ENCODE measurements around the gene CDKN3.
"Not testable (repeated sequence)": the region's sequence is repeated elsewhere in the genome, so short reads cannot be mapped to it uniquely, and the experiment has no call there.

Gene CDKN3

GRCh38 chr14:54423991-54424390, 27.2 kb downstream of the CDKN3 start:
- no peak for DNase-seq (ENCODE audit: low read depth in 2 of 2)

GRCh38 chr14:54424479-54424901, 27.7 kb downstream of the CDKN3 start:
- no peak for DNase-seq (ENCODE audit: low read depth in 2 of 2)

GRCh38 chr14:54425068-54425467, 28.3 kb downstream of the CDKN3 start:
- DNase-seq (ENCODE audit: low read depth in 2 of 2) = no peak

- DNase-seq (ENCODE audit: low read depth in 2 of 2) = no peak
Observed at GRCh38 chr14:54425537-54426274, 28.9 kb downstream of the CDKN3 start.

GRCh38 chr14:54427871-54428270, 31.1 kb downstream of the CDKN3 start:
- DNase-seq (ENCODE audit: low read depth in 2 of 2) = no peak

- DNase-seq (ENCODE audit: low read depth in 2 of 2) = no peak
Observed at GRCh38 chr14:54428527-54428926, 31.7 kb downstream of the CDKN3 start.

- no peak for DNase-seq (ENCODE audit: low read depth in 2 of 2)
Observed at GRCh38 chr14:54435500-54435981, 38.7 kb downstream of the CDKN3 start.

- not testable (repeated sequence) for DNase-seq (ENCODE audit: low read depth in 2 of 2)
Observed at GRCh38 chr14:54437954-54438353, 41.1 kb downstream of the CDKN3 start.

GRCh38 chr14:54438703-54439102, 41.9 kb downstream of the CDKN3 start:
- no peak for DNase-seq (ENCODE audit: low read depth in 2 of 2)

- DNase-seq (ENCODE audit: low read depth in 2 of 2) = no peak
Observed at GRCh38 chr14:54440037-54440436, 43.2 kb downstream of the CDKN3 start.

- no peak for DNase-seq (ENCODE audit: low read depth in 2 of 2)
Observed at GRCh38 chr14:54440476-54440872, 43.7 kb downstream of the CDKN3 start.

- DNase-seq (ENCODE audit: low read depth in 2 of 2) = peak; percentile 88 to 89
Observed at GRCh38 chr14:54440873-54441868, 44.4 kb downstream of the CDKN3 start, which contains the start of gene CNIH1. TSS of gene CNIH1 (minus strand) at chr14:54441374. CDS start at chr14:54441327, 47 bp downstream.

- not testable (repeated sequence) for DNase-seq (ENCODE audit: low read depth in 2 of 2)
Observed at GRCh38 chr14:54442961-54443360, 46.2 kb downstream of the CDKN3 start.

GRCh38 chr14:54443981-54444380, 47.2 kb downstream of the CDKN3 start:
- no peak for DNase-seq (ENCODE audit: low read depth in 2 of 2)

- no peak for DNase-seq (ENCODE audit: low read depth in 2 of 2)
Observed at GRCh38 chr14:54444681-54445080, 47.9 kb downstream of the CDKN3 start.

GRCh38 chr14:54446161-54446693, 49.4 kb downstream of the CDKN3 start:
- DNase-seq (ENCODE audit: low read depth in 2 of 2) = no peak

GRCh38 chr14:54447231-54447692, 50.5 kb downstream of the CDKN3 start:
- no peak for DNase-seq (ENCODE audit: low read depth in 2 of 2)

GRCh38 chr14:54450535-54450934, 53.7 kb downstream of the CDKN3 start:
- DNase-seq (ENCODE audit: low read depth in 2 of 2) = no peak

GRCh38 chr14:54451121-54451601, 54.4 kb downstream of the CDKN3 start:
- no peak for DNase-seq (ENCODE audit: low read depth in 2 of 2)

GRCh38 chr14:54451961-54452360, 55.2 kb downstream of the CDKN3 start:
- no peak for DNase-seq (ENCODE audit: low read depth in 2 of 2)

- no peak for DNase-seq (ENCODE audit: low read depth in 2 of 2)
Observed at GRCh38 chr14:54453252-54453651, 56.4 kb downstream of the CDKN3 start.

GRCh38 chr14:54453990-54454389, 57.2 kb downstream of the CDKN3 start:
- DNase-seq (ENCODE audit: low read depth in 2 of 2) = not testable (repeated sequence)

Data from stimulated activated CD4-positive, alpha-beta T cell treated with anti-CD3 and anti-CD28 coated beads, Interleukin-15, amount 100 ng/mL, for 48 hours (primary cell).